D721Med (cell line): ENCODE measurements around the gene BCAS3.

Experiments used
- DNase-seq: peaks from one replicate; pipeline ENCODE4 v3.0.0; 2011; ENCODE audit warnings: low spot score; ENCODE audit not compliant: insufficient read length
- FAIRE-seq: peaks from 2 replicates; lab custom pipeline; 2011; peaks lifted over from hg19 to GRCh38; lab: Jason Lieb, UNC
- TF ChIP-seq, protein P1 (sequence below): IDR thresholded peaks from 2 replicates; pipeline ENCODE4 v1.5.1; 2012; ENCODE audit warnings: mild to moderate bottlenecking, control low read depth; ENCODE audit not compliant: insufficient read depth; ENCODE audit errors: missing control alignments

BCAS3 gene

DNA sequence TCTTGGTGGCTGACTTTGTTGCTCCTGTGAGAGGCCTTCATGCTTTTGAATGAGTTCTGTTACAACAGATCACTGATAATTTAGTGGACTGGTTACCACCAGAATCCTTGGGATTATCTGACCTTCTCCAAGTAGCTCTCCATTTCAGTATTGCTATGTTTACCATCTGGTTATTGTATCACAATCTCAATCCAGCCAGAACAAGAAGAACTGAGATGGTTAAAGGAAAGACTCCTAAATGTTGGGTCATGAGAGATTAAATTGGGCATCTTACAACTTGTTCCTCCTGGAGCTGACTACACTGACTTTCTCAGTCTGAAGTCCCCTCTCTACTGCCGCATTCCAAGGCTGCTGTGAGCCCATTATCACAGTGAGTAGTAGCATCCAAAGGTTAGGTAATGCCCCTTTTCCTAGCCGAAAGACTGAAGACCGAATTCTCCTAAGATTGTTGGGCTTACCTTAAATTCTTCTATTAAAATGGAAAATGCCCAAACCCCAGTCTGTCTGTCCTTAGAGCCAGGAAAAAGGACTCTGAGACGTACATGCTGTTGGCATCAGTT is 540.3 kb downstream of the BCAS3 start:
- TF ChIP-seq, protein P1, sequence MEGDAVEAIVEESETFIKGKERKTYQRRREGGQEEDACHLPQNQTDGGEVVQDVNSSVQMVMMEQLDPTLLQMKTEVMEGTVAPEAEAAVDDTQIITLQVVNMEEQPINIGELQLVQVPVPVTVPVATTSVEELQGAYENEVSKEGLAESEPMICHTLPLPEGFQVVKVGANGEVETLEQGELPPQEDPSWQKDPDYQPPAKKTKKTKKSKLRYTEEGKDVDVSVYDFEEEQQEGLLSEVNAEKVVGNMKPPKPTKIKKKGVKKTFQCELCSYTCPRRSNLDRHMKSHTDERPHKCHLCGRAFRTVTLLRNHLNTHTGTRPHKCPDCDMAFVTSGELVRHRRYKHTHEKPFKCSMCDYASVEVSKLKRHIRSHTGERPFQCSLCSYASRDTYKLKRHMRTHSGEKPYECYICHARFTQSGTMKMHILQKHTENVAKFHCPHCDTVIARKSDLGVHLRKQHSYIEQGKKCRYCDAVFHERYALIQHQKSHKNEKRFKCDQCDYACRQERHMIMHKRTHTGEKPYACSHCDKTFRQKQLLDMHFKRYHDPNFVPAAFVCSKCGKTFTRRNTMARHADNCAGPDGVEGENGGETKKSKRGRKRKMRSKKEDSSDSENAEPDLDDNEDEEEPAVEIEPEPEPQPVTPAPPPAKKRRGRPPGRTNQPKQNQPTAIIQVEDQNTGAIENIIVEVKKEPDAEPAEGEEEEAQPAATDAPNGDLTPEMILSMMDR: no peak
- DNase-seq (no peak), FAIRE-seq (no peak)

DNA sequence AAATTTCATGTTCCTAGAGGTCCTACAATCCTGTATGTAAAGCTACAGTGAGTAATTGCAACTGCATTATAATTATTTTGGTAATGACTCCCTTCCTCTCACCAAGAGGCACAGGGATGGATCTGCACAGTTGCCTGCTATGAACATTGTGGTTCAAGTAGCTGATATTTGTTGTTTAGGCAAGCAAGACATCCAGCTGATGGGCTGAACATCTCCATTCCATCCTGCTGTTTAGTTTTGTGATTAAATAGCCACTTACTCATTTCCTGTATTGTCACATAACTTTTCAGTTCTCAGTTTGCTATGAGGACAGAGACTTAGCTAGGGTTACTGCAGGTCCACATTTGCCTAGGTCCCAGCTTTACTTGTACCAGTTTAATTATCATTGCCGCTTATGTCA is 540.8 kb downstream of the BCAS3 start:
- TF ChIP-seq, protein P1: no peak
- no peak for FAIRE-seq
- DNase-seq: no peak

DNA sequence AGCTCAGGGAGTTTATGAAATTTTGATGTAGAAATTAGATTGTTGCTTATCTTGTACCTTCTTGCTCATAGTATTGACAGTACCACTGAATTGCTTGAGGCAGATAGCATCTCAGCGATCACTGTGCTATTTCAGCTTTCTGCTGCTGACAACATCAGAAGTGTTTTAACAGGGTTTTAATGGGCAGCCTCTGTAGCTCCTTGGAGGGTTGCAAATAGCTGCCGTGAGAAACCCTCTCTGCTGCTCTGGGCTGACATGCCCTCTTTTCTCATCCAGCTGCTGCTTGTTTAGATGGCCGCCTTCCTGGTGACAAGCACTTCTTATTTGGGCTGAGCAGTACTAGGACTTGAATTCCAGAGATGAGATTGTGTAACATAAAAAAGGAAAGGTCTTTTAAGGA is 541.8 kb downstream of the BCAS3 start:
- DNase-seq (no peak), FAIRE-seq (no peak)

DNA sequence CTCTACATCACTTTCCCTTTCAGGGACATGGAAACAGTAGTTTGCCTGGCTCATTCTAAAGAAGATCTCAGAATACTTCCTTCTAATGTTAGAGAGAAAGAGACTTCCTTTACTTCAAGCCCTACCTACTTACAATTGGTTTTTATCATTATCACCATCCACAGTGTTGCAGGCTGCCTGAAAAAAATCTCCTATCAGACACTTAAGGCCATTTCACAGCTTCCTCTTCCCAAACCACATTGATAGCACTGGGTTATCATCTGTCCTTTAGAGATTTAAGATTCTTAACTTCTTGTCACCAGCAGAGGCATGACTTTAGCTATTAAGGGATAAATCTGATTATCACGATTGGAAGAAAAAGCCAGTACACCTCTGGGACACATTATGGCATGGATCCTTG is 543.5 kb downstream of the BCAS3 start:
- TF ChIP-seq, protein P1: no peak
- DNase-seq: no peak
- FAIRE-seq: no peak

More for the DNA sequence above, 541.8 kb downstream of the BCAS3 start:
- TF ChIP-seq, protein P1: no peak

DNA sequence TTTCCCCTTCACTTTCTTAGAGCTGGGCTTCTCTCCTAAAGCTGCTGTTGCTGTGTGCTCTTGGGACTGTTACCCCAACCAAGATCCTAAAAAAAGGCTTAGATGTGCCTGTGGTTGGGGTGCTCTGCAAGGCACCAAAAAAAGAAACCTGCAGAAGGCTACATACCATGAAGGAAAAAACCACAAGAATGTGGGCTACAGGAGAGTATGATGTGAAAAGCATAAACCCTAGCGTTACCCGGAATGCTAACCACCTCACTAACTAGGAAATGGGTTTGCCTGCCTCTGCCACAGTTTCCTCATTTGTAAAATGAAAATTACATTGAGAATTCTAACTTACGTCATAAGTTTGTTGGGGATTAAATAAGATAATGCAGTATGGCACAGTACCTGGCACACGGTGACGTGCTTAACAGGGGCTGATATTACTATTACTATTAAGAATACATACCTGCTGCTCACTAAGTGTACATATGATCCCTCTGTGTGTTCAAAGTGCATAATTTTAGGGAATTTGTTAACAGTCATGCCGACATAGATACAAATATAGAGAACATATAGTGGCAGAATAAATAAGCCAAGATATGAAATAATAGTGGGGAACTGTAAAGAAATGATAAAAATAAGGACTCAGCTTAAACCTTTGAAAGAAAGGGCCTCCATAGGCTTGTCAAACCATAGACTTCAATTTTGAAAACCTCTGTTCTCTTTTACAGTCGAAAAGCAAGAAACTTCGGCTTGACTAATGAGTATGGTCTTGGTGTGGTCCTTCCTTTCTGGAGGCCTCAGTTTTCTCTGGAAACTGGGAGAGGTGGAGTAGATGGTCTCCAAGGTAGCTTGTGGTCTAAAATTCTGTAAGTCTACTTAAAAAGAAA is 544.2 kb downstream of the BCAS3 start:
- FAIRE-seq: no peak
- DNase-seq: no peak
- TF ChIP-seq, protein P1: no peak

DNA sequence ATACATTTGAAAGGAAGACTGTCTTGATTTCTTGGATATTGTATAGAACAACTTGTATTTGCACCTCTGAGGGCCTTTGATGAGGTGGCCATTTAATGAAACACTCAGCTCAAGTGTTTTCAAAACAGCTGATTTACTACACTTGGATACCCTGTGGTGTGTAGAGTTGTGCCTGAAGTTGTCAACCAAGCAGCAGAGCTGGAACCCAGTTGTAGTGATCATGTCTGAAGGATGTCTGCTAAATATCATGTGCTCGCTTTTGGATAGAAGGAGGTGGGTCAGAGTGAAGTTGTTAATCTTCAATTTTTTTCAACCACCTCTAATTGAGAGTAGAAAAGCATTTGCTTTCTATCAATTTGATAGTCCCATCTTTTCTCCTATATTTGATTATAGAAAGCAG is 546.1 kb downstream of the BCAS3 start:
- TF ChIP-seq, protein P1: no peak
- FAIRE-seq (no peak), DNase-seq (no peak)

DNA sequence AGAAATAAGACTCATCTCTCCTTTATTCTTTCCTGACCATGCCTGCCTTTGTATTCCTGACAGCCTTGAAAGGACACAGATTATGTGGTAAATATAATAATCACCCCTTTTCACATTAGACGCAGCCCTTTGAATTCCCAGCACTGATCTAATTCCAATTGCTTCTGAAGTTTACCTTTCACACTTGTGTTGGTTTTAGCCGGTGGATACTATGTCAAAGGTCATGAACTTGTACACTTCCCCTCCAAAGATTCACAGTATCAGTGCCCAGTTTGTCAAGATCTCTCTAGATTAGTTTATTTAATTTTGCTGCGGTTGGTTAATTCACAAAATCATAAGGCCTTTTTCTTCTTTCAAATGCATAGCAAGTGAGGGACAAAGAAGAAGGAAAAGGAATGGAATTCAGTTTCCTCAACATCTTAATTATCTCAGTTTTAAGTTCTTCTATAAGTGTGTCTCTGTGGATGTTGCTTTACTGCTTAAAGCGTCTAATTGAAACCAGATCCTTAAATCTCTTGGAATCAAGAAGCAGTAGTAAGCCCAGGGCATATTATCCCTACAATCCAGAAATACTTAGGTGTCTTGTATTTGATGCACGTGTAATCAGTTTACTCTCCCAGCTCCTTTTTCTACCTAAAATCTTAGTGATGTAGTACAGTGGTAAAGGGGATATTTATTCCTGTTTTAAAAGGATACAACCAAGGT is 547.7 kb downstream of the BCAS3 start:
- no peak for FAIRE-seq
- no peak for DNase-seq
- TF ChIP-seq, protein P1: no peak
